Hepatocyte (in vitro differentiated cells): ENCODE measurements around the gene NKX3-2.

Experiments used
- CTCF ChIP-seq: fragments of 200-600 bp; sonication (generic); IDR thresholded peaks from 2 replicates; pipeline ENCODE4 v1.5.1; 2016; ENCODE audit warnings: antibody characterized with exemption, mild to moderate bottlenecking; ENCODE audit not compliant: poor library complexity
- EZH2 ChIP-seq: fragments of 200-600 bp; sonication (generic); IDR thresholded peaks from 2 replicates; pipeline ENCODE4 v1.6.1; 2016; ENCODE audit warnings: antibody characterized with exemption, mild to moderate bottlenecking, borderline replicate concordance

DNA sequence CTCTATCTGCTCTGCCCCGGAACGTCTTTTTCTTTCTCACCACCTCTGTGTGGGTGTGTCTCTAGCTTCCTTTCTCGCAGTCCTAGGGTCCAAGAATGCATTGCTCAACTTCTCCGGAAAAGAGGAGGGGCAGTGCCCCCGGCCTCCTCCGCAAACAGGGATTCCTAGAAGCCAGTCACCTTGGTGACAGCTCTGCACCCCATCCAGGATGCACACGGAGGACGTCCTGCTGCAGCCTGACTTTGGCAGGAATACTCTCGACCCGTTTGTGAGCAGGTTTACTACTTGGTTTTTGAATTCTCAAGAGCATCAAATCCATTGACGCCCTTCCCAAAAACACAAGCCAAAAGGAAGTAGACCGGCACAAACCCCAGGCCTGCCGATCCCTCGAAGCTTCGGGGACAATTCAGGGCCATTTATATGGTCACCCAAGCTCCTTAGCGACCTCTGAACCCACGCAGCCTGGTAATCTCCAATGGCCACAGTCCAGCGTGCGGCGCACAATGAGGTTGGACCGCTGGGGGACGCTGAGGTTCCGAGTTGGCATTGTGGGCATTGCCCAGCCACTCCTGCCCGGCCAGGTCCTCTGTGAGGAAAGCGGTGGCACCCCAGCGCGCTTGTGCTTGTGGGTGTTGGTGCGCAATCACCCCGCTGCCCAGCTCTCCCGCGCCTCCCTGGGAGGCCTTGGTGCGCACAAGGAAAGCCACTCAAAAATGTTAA lies 9.8 kb downstream of the NKX3-2 start:
- TF ChIP-seq CTCF (no peak), EZH2 (no peak)
